GM18519 (cell line): ENCODE measurements around the gene COX15.
"Not testable (repeated sequence)": the region's sequence is repeated elsewhere in the genome, so short reads cannot be mapped to it uniquely, and the experiment has no call there.

Experiments
- ATAC-seq: cut with Tn5 transposase; IDR thresholded peaks from one replicate; pipeline ENCODE4 v1.9.1; 2021; ENCODE audit warnings: mild to moderate bottlenecking, moderate library complexity; ENCODE audit not compliant: unreplicated experiment, low FRiP score

COX15 gene

DNA sequence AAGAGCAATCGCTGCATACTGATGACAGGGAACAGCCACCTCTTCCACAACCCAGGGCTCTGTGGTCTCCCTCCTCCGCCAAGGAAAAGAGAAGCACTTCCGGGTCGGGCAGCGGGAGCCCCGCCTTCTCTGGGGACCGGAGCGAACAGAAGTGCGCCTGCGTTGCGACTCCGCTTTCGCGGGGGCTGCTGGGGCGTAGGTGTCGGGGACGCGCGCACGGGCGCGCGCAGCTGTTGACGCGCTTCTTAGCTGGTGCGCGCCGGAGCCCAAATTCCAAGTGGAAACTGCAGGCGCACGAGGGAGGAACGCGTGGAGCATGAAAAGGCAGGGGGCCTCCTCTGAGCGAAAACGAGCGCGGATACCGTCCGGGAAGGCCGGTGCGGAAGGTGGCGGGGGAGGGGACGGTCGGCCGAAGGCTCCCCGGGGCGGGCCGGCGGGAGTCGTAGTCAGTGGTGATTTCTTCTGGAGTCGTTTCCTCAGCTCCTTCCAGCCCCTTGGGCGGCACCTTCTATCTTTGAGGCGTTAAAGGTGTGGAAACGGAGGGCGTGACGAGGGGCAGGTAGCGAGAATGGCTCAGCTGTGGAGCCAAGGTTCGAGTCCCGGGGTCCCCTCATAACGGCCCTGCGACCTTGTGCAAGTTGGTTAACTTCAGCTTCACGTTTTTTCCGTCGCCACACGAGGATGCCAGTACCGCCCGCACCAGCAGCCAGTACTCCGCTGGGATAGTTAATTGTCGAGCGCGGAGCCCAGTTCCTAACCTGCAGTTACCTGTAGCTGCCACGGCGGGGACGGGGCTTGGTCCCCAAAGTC, at the start of gene COX15, which contains the start of gene CUTC:
COX15 (minus strand) TSS at position 95 of the 810 bp plus-strand sequence; CDS start at position 17, 78 bp downstream.
CUTC (plus strand) TSS at position 202 of the 810 bp plus-strand sequence; CDS start at position 317, 115 bp downstream.
- ATAC-seq = peak; percentile 75

DNA sequence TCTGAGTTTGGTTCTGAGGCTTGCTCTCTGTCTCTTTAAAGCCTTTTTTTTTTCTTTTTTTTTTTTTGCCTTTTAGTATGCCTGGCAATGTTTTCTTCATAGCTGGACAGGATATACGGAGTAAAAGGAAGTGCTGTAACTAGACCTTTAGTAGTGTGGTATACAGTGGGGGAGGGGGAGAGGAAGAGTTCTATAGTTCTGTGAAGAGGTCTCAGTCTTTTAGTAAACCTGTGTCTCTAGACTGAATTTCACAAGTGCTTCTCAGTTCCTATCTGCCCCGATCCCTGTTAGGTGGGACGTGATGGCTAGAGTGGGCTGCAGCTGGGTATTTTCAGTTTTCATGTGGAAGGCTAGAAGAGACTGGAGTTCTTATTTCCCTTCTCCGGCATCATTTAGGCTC, 47.4 kb upstream of the COX15 start:
- no peak for ATAC-seq

DNA sequence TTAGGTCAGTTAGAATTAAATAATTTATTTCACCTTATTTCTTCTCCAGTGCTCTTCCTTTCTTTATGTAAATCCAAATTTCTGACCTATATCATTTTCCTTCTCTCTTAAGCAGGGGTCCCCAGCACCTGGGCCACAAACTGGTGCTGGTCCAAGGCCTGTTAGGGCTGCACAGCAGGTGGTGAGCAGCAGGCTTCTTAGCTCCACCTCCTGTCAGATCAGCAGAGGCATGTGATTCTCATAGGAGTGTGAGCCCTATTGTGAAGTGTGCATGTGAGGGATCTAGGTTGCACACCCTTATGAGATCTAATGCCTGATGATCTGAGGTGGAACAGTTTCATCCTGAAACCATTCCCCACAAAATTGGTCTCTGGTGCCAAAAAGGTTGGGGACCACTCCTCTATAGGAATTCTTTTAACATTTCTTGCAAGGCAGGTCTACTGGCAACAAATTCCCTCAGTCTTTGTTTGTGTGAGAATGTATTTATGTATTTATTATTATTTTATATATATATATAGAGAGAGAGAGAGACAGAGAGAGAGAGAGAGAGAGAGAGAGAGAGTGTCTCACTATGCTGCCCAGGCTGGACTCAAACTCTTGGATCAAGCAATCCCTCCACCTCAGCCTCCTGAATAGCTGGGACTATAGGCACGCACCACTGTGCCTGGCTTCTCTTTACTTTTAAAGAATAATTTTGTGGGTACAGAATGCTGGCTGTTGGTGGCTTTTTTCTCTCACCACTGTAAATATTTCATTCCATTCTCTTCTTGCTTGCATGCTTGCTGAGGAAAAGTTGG, 46.2 kb upstream of the COX15 start:
- no peak for ATAC-seq

DNA sequence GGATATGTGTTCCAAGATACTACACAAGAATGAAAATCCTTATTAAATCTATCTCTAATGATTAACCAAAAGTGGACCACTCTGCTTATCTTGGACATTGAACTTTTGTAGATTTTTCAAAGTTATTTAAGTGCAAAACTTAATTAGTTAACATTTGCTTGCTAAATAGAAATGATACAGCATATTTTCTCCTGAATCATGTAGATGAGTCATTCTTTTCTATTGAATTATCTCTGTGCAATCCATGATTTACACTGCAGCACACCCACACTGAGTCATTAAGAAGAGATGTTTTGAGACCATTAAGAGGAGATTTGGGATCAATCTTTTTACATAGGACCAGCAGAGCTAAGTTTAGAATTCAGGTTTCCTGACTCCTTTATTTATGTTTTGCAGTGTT, 43.9 kb upstream of the COX15 start:
- no peak for ATAC-seq

DNA sequence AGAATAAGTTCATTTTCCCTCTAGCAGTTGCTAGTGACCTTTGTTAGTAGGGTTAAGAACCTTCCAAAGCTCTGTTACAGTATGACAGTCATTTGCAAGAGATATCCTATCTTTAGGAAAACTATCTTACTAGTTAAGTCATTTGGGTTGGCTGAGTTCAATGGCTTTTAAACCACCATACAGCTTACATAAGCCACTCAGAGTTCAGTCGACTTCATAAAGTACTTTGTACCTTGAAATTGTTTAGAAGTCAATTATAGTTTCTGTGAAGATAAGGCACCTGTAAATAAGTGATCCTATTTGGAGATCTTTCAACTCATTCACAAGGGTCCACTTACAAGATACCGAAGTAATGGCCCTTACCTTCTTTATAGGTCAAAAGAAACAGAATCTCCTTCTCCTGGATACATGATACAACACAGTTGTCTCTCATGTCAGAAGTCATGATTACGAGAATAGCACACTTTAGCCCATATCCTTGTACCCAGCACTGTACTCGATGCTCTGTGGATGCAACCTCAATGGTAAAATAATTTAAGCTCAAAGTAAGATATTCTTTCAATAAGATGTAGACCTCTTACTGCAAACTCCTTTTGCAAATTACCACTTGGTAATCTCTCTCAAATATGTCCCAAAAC, 38.6 kb upstream of the COX15 start:
- ATAC-seq = no peak

DNA sequence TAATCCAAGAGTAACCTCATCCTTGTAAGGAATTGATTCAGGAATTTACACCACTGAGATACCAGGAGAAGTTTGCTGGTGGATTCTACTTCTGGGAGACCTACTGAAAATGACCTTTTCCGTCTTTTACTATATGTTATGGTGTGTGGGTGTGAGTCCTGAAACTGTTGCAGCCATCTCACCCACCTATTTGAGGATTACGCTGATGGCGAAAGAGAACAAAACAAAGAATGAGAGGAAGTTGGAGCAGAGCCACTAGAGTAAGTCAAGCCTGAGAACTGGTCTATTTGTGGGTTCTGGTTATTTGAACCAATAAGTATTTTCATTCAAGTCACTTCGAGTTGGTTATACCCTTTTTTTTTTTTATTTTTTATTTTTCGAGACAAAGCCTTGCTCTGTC, 37.8 kb upstream of the COX15 start:
- ATAC-seq = no peak

DNA sequence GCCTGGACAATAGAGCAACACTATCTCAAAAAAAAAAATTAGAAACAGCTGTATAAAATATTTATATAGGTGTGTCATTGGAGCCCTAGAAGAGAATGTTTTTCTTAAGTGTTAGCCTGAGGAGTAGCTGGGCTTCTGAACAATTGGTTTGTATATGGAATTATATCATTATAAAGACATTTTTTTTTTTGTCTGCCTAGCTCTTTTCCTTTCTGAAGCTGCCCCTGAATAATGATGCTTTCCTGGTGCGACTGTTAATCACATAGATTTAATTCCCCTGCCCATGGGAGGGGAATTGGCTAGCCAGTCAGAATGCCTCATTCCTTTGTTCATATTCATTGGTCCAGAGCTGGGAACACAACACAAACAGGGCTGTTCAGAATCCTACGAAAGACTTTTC, 36.6 kb upstream of the COX15 start:
- ATAC-seq = no peak

DNA sequence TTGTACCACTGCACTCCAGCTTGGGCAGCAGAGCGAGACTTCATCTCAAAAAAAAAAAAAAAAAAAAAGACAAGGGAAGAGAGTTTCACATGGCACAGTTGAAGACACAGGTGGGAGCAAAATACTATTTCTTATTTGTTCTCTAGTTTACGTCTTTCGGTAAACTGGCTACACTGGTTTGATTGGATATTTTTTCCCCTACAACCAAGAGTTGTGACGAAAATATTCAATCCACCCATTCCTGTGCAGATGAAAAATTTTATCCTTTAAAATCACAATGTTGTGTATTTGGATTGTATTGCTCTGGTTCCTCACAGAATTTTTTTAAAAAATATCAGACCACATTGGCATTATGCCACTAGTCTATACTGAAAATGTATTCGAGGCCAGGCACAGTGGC, 36.0 kb upstream of the COX15 start:
- no peak for ATAC-seq

DNA sequence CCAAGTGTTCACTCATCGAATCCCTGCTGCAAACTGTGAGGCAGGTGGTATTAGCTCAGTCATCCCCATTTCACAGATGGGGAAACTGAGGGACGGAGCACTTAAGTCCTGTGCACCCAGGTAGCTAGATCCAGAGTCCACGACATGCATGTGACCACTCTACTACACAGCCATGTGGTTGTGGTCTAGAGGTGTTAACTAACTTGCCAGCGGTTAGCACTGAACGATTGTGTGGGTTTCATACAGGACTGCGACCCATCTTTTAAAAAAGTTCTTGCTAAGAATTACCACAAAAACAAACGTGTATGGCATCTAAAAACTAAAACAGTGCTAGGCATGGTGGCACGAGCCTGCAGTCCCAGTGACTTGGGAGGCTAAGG, 34.4 kb upstream of the COX15 start:
- ATAC-seq = no peak

DNA sequence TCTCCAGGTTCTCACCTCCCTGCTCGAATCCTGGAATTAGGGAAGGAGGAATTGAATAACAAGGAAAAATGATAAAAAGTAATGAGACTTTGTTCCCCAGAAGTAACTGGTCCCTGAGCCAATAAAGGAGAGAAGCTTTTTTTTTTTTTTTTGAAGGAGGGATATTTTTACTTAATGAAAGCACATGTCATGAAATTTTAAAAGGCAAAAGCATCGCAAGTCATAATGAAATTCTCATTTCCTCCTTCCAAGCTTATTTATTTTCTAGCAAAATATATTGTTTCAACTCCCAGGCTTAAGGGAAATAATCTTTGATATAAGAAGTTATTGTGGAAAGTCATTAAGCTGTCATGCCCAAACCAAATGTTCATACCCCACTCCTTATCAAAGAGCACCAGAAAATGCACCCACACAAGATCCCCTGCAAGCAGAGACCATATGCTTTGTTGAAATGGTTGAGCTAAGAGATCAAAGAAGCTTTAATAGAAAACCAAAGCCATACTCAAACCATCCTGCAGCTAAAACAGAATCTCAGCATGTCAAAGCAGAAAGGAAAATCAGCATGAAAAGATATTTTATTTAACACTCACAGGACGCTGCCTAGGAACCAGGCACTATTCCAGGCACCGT, 33.9 kb upstream of the COX15 start:
- ATAC-seq = no peak

DNA sequence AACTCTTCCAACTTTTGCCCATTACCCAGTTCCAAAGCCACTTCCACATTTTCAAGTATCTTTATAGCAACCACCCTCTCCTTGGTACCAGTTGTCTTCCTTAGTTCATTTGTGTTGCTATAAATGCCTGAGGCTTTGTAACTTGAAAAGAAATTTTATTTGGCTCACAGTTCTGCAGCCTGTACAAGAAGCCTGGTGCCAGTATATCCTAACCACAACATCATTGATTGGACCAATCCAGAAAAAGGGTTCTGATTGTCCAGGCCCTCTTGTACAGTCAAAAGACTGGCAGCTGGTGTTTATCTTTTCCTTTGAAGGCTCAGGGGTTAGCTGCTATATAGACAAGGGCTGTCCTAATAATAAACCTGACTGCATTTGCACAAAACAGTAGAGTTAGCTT, 29.4 kb upstream of the COX15 start:
- ATAC-seq = no peak

DNA sequence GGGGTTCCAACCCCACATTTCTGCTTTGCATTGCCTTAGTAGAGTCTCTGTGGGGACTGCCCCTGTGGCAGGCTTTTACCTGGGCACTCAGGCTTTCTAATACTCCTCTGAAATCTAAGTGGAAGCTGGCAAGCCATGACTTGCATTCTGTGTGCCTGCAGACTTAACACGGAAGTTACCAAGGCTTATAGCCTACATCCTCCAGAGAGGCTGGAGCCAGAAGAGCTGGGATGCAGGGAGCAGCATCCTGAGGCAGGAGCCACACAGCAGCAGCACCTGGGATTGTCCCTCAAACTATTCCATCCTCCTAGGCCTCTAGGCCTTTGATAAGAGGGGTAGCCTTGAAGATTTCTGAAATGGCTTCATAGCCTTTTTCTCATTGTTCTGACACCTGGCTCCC, 28.4 kb upstream of the COX15 start:
- no peak for ATAC-seq

DNA sequence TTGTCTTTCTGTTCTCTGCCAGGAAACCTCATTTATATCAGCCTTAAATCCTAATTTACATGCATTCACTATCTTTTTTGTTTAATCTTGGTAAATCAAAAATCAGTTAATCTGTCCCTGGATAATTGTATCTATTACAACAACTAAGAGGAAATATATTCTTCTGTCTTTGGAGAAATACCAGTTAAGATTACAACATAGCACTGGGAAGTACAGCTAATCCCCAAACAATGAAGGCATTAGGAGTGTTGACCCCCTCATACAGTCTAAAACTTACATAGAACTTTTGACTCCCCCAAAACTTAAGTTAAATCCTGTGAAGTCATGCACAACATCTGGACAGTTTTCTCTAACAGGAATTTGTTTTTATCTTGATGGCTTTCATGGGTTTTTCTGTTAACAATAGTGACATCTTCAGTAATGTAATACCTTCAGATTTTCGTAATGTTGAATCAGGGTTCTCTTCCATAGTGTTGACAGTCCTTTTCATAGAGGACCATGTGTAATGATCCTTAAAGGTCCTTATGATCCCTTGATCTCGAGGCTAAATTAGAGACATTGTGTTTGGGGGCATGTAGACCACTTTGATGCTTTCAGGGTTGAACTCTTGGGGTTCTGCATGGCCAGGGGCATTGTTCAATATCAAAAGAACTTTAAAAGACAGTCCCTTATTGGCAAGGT, 26.4 kb upstream of the COX15 start:
- no peak for ATAC-seq

DNA sequence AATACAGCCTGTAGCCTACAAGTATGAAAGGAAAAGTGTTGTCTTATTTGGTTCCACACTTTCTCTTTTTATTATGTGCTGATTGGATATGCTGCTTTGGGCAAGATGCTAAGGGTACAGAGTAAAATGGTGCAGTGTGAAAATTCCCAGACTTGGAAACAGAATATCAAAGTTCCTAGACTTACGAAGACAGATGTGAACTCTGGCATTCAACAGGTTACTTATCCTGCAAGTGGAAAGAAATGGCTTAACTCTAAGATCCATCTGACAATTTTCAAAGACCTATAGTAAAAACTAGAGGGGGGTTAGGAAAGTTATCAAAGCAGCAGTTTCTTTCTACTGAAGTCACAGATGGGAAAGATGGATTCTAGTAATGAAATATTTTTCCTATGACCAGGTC, 24.2 kb upstream of the COX15 start:
- ATAC-seq = no peak

DNA sequence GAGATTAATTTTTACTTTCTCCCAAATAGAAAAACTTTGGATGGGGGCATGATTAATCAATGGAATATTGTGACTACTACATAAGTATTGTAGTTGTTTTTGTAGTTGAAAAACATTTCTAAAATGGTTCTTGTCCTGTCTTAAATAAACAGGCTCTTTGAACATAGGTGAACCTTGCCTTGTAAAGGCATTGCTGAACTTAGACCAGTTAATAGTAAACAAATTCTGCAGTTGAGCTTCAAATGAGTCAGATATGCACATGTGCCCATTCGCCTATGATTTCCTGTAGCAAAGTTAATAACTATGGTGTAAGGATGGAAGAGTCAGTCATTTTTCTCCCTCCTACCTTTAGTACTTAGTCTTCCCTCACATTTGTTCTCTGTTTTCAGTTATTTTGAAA, 22.7 kb upstream of the COX15 start:
- no peak for ATAC-seq

DNA sequence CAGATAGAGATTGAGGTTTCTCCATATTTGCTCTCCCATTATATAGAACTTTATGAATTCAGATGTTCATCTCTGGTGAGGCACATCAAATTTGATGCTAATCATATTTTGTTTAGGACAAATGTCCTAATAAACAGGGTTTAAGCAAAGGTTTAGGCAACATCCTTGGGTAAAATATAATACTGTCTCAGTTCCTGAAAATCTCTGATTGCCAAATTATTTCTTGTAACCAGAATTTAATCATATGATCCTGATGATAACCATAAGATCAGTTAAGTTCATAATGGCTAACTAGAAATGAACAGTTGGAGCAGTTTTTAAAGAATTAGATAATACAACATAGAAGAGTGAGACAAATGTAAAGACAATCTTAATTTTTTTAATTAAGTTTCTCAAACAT, 18.7 kb upstream of the COX15 start:
- ATAC-seq = no peak

DNA sequence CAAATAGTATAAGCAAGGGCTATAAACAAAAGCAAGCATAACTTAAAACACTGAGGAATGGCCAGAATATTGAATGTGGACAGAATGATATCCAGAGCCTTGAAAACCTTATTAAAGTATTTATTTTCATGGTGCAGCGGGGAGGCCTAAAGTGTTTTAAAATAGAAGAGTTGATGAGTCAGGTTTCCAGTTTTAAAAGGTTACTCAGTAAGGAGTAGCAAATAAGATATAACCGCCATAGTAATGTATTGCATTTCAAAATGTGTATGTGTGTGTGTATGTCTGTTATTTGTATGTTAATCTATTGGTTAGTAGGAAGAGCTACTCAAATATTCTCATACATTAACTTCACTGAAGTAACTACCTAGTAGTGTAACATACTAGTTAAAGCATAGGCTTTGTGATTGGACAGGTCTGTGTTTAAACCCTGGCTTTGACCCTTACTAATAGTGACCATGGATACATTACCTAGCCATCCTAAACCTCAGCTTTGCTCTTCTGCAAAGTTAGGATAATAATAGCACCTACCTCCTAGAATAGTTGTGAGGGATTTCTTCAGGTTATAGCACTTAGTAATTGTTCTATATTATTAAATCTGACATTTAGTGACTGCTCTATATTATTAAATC, 17.0 kb upstream of the COX15 start:
- ATAC-seq = no peak

DNA sequence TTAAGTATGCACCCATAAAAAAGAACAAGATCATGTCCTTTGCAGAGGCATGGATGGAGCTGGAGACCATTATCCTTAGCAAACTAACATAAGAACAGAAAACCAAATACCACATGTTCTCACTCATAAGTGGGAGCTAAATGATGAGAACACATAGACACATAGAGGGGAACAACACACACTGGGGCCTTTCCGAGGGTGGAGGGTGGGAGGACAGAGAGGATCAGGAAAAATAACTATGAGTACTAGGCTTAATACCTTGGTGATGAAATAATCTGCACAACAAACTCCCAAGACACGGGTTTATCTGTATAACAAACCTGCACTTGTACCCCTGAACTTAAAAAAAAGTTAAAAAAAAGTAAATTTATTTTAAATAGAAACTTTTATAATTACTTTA, 14.2 kb upstream of the COX15 start:
- ATAC-seq = not testable (repeated sequence)

DNA sequence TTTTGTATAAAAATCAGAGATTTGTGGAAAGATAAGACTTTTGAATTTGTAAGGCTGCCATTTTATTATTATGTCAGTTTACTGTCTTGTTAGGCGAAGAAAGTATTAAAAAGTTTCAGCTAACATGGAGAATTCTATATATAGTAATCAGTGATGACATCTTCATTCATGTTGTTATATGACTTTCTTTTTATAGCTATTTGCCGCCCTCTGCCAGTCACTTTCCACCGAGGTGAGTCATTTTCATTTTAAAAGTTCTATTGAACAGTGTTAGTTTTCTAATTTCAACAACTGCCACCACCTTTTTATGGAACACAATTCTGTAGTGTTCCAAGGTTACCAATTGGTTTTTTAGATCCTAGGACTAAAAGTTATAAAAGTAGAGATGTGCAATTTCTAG, 11.9 kb upstream of the COX15 start:
- no peak for ATAC-seq

DNA sequence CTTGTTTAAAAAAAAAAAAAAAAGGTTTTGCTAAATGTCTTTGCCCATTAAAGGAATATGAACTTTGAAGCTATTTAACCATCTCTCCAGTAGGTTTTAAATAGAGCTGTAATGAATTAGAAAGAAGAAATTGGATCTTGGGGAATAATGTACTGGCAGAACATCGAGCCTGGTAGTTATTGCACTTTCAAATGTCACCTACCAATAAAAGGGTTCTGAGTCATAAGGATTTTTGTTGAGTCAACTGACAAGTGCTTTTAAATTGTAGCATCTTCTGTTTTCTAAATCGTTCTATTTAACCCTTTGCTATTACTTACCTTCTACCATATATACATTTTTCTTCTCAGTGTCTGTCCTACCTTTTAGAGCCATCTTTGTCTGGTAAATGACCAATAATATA, 10.8 kb upstream of the COX15 start:
- no peak for ATAC-seq
